ENCODE data around the gene AIDA.

AIDA gene

DNA sequence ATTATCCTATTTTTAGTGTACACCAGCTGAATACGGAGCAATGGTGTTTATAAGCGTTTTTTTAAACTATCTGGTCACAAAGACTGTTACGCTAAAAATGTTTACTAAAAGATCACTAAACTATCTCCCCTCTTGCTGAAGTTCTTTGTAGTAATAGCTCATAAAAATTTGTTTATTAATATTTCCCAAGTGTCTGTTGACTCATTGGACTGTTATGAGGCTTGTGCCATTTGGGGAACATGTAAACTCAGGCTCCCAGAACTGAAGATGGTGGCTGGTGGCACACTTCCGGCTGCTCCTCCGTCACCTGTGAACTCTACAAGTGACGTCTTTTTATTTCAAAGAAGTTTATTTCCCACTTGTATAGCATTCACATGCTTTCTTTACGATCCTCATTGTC is 46.3 kb downstream of the AIDA start:
- no peak for DNase-seq (ENCODE audit: low read depth, low spot score)
- in situ Hi-C loops (cut with HindIII; ENCODE audit: low sequenced_read_pairs) = no loop called here
- TF ChIP-seq, protein P1, sequence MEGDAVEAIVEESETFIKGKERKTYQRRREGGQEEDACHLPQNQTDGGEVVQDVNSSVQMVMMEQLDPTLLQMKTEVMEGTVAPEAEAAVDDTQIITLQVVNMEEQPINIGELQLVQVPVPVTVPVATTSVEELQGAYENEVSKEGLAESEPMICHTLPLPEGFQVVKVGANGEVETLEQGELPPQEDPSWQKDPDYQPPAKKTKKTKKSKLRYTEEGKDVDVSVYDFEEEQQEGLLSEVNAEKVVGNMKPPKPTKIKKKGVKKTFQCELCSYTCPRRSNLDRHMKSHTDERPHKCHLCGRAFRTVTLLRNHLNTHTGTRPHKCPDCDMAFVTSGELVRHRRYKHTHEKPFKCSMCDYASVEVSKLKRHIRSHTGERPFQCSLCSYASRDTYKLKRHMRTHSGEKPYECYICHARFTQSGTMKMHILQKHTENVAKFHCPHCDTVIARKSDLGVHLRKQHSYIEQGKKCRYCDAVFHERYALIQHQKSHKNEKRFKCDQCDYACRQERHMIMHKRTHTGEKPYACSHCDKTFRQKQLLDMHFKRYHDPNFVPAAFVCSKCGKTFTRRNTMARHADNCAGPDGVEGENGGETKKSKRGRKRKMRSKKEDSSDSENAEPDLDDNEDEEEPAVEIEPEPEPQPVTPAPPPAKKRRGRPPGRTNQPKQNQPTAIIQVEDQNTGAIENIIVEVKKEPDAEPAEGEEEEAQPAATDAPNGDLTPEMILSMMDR (IDR thresholded peaks at IDR 0.05; ENCODE audit: low read depth, low read length) = no peak
- H3K4me3 ChIP-seq (ENCODE audit: low read depth, low read length) = no peak overlapping the region

DNA sequence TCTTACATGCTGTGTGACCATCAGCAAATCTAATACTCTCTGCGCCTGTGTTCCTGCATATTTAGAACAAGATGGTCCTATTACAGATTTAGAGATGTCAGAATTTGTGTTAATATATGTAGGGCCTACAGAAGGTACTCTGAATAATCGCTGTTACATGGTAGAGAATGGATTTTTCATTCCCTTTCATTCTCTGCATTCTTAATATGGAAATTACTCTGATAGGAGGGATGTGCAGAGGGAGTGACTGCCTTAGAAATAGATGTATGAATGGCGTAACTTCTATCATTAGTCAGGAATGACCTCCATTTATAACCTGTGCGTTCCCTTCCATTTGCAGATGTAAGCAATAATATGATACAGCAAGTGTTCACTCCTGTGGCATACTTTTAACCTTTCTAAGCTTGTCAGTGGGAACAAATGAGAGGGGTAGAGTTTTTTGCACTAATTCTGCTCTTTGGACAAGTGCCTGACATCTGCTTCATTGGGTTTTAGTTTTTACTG is 48.8 kb downstream of the AIDA start:
- H3K4me3 ChIP-seq (ENCODE audit: low read depth, low read length) = no peak overlapping the region
- TF ChIP-seq, protein P1 (IDR thresholded peaks at IDR 0.05; ENCODE audit: low read depth, low read length) = no peak
- in situ Hi-C loops (cut with HindIII; ENCODE audit: low sequenced_read_pairs) = no loop called here
- no peak for DNase-seq (ENCODE audit: low read depth, low spot score)

DNA sequence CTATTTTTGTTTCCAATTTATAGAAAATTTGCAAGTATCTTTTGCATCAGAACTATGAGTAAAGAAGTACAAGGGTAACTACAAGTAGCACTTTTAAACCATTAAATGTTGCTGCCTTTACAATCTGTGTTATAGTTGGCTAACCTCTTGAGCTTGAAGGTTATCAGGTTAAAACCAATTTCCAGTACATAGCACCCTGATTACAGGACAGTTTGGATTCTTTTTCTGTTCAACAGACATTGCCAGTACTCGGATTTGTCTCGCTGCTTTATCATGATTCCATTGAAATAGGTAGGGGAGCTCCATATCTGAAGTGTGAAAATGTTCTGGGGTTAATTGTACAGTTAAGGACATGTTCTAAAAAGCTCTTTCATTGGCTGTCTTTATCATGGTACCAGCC is 54.4 kb downstream of the AIDA start:
- TF ChIP-seq, protein P1 (IDR thresholded peaks at IDR 0.05; ENCODE audit: low read depth, low read length) = no peak
- DNase-seq (ENCODE audit: low read depth, low spot score) = no peak
- H3K4me3 ChIP-seq (ENCODE audit: low read depth, low read length) = no peak overlapping the region
- in situ Hi-C loops (cut with HindIII; ENCODE audit: low sequenced_read_pairs) = no loop called here

DNA sequence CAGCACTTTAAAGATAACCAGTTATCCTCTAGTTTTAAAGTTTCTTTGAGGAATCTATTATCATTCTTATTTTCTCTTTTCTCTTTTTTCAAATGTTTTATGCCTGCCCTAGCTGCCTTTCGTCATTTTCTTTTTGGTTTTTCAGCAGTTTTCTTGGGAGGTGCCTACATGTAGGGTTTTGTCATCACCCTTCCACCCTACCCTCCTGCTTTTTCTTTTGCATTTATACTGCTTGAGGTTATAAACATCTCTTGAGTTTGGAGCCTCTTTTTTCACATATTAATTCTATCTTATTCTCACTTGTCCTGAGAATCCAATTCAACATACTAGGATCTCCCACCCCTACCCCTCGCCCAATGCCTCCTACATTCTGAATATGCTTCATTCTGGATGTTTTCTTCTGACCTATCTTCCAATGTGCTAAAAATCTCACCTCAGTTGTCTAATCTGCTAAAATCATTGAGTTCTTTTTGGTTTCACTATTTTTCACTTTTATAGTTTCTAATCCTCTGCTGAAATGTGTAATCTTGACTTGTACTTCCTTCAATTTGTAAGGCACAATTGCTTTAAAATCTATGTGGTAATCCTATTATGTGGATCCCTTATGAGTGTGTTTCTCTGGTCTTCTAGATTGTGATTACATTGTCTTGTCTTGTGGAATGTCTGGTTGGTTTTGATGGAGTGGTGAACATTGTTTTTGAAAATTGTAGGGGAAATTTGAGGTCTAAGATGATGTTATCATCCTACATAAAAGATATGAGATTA is 55.7 kb downstream of the AIDA start:
- no peak overlapping the region for H3K4me3 ChIP-seq (ENCODE audit: low read depth, low read length)
- DNase-seq (ENCODE audit: low read depth, low spot score) = no peak
- TF ChIP-seq, protein P1 (IDR thresholded peaks at IDR 0.05; ENCODE audit: low read depth, low read length) = no peak
- in situ Hi-C loops (cut with HindIII; ENCODE audit: low sequenced_read_pairs) = no loop called here

- no peak overlapping the region for H3K4me3 ChIP-seq (ENCODE audit: low read depth, low read length)
- in situ Hi-C loops (cut with HindIII; ENCODE audit: low sequenced_read_pairs) = no loop called here
- TF ChIP-seq, protein P1 (IDR thresholded peaks at IDR 0.05; ENCODE audit: low read depth, low read length) = no peak
- DNase-seq (ENCODE audit: low read depth, low spot score) = peak; percentile 9
These were observed 57.4 kb downstream of the AIDA start for GRCh38 chr1:222654849-222655248.

DNA sequence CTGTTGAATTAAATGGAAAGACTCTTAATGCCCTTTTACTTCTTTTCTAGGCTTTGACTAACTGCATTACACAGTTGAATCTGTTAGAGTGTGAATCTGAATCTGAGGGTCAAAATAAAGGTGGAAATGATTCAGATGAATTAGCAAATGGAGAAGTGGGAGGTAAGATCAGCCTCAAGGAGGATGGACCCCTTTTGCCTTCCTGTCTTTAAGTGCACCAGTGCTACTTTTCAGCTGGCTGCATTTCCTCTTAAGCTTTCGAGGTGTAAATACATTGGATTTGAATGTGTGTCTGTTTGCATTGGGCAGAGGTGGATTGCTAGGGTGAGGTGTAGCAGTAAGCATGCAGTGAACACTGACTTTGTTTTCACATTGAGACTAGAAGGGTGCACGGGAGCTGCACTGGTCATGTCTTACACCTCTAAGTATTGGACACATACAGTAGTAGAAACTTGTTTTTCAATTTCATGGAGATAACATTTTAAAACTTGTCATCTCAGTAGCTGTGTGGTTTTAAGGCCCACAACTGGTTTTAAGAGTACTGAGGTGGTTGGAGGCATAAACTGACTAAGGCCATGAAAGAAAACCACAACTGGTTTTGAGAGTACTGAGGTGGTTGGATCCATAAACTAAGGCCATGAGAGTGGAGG is 59.0 kb downstream of the AIDA start:
- H3K4me3 ChIP-seq (ENCODE audit: low read depth, low read length) = no peak overlapping the region
- TF ChIP-seq, protein P1 (IDR thresholded peaks at IDR 0.05; ENCODE audit: low read depth, low read length) = no peak
- DNase-seq (ENCODE audit: low read depth, low spot score) = no peak
- in situ Hi-C loops (cut with HindIII; ENCODE audit: low sequenced_read_pairs) = no loop called here

Measured in astrocyte of the spinal cord (primary cell).